IMR-90 (cell line): Measurements from ENCODE around the gene MAP1A. TPM values are rescaled to one million over a fixed set of nuclear protein-coding genes. Genes with fewer than 3 reads are reported as not detected.

Experiments
- ATAC-seq: fragments of 200-7000 bp; cut with Tn5 transposase; 2 replicates; pipeline ENCODE4 v1.9.1; 2020; ENCODE audit warnings: low read depth, mild to moderate bottlenecking, moderate library complexity
- BruUV-seq: library from RNA; stranded (reverse); fragments of 400-500 nt; replicated peaks from 2 replicates; lab custom pipeline; 2021; lab: Mats Ljungman, UMichigan
- CTCF ChIA-PET: fragments of 300-600 bp; formaldehyde crosslinking; extraction: SDS; loops from one replicate; lab custom pipeline; 2021; ENCODE audit warnings: antibody characterized with exemption; lab: Yijun Ruan, JAX
- POLR2A ChIA-PET: fragments of 300-600 bp; sonication (Branson Sonifier 250); formaldehyde crosslinking; loops from one replicate; lab custom pipeline; 2022; ENCODE audit warnings: antibody characterized with exemption; ENCODE audit not compliant: unreplicated experiment; lab: Charles Lee
- DNase-seq: peaks from one replicate; pipeline ENCODE4 v3.0.0; 2013
- H2AFZ ChIP-seq: replicated peaks from 2 replicates; pipeline ENCODE3; 2013; ENCODE audit warnings: low read length, mild to moderate bottlenecking; ENCODE audit not compliant: poor library complexity
- H2AK5ac ChIP-seq: 2 replicates; pipeline ENCODE4 v1.6.1; 2013; ENCODE audit warnings: low read depth, low read length, inconsistent platforms
- H2AK9ac ChIP-seq: replicated peaks from 2 replicates; pipeline ENCODE3; 2013; ENCODE audit warnings: mild to moderate bottlenecking, low read depth, low read length, moderate library complexity; ENCODE audit not compliant: poor library complexity
- H2BK120ac ChIP-seq: 2 replicates; pipeline ENCODE4 v1.6.1; 2013; ENCODE audit warnings: low read depth, low read length, inconsistent platforms
- H2BK15ac ChIP-seq: 3 replicates; pipeline ENCODE4 v1.6.1; 2013; ENCODE audit warnings: low read depth, low read length, inconsistent platforms
- H2BK20ac ChIP-seq: 2 replicates; pipeline ENCODE4 v1.6.1; 2013; ENCODE audit warnings: low read depth, mild to moderate bottlenecking, inconsistent platforms, low read length, moderate library complexity
- H2BK5ac ChIP-seq: 2 replicates; pipeline ENCODE4 v1.6.1; 2013; ENCODE audit warnings: mild to moderate bottlenecking, low read depth, low read length, inconsistent platforms; ENCODE audit not compliant: poor library complexity, severe bottlenecking
- H3K14ac ChIP-seq: replicated peaks from 2 replicates; pipeline ENCODE4 v1.6.1; 2013; ENCODE audit warnings: low read depth, low read length, inconsistent platforms
- H3K18ac ChIP-seq: 2 replicates; pipeline ENCODE4 v1.6.1; 2013; ENCODE audit warnings: low read depth, low read length, control low read depth
- H3K23ac ChIP-seq: 2 replicates; pipeline ENCODE4 v1.6.1; 2013; ENCODE audit warnings: low read depth, low read length, inconsistent platforms
- H3K27ac ChIP-seq: 2 replicates; pipeline ENCODE4 v1.5.1; 2013; ENCODE audit warnings: mild to moderate bottlenecking, control low read depth, low read length; ENCODE audit not compliant: insufficient read depth
- H3K27me3 ChIP-seq: 2 replicates; pipeline ENCODE4 v1.6.1; 2013; ENCODE audit warnings: low read length; ENCODE audit not compliant: control insufficient read depth, insufficient read depth
- H3K36me3 ChIP-seq: 2 replicates; pipeline ENCODE4 v1.6.1; 2013; ENCODE audit warnings: low read length, mixed read lengths; ENCODE audit not compliant: control insufficient read depth, insufficient read depth
- H3K4ac ChIP-seq: 2 replicates; pipeline ENCODE4 v1.6.1; 2013; ENCODE audit warnings: low read depth, low read length, inconsistent platforms
- H3K4me1 ChIP-seq: 2 replicates; pipeline ENCODE4 v1.6.1; 2013; ENCODE audit warnings: low read length, mixed read lengths; ENCODE audit not compliant: control insufficient read depth, insufficient read depth
- H3K4me2 ChIP-seq: 2 replicates; pipeline ENCODE4 v1.6.1; 2013; ENCODE audit warnings: low read depth, mild to moderate bottlenecking, control low read depth, low read length, moderate library complexity
- H3K4me3 ChIP-seq: 2 replicates; pipeline ENCODE4 v1.5.1; 2013; ENCODE audit warnings: low read depth, mild to moderate bottlenecking, control low read depth, low read length, moderate library complexity; ENCODE audit not compliant: insufficient read depth
- H3K56ac ChIP-seq: 2 replicates; pipeline ENCODE4 v1.6.1; 2013; ENCODE audit warnings: low read length, inconsistent platforms; ENCODE audit not compliant: insufficient read depth; ENCODE audit errors: extremely low read depth
- H3K79me1 ChIP-seq, 2 experiments: 2 replicates each; pipeline ENCODE4 v1.6.1; 2013; ENCODE audit warnings: low read length in 2 of 2, inconsistent platforms in 1 of 2, low read depth in 1 of 2
- H3K9ac ChIP-seq: 2 replicates; pipeline ENCODE4 v1.6.1; 2013; ENCODE audit warnings: low read depth, low read length, control low read depth
- H3K9me1 ChIP-seq: 2 replicates; pipeline ENCODE4 v1.6.1; 2013; ENCODE audit warnings: low read length, inconsistent platforms; ENCODE audit not compliant: insufficient read depth
- H3K9me3 ChIP-seq: 2 replicates; pipeline ENCODE4 v1.6.1; 2013; ENCODE audit warnings: low read length; ENCODE audit not compliant: control insufficient read depth, insufficient read depth
- H4K20me1 ChIP-seq: 2 replicates; pipeline ENCODE4 v1.6.1; 2013; ENCODE audit warnings: low read length, inconsistent platforms; ENCODE audit not compliant: insufficient read depth
- H4K5ac ChIP-seq: 2 replicates; pipeline ENCODE4 v1.6.1; 2013; ENCODE audit warnings: mild to moderate bottlenecking, low read depth, low read length, control low read depth
- H4K8ac ChIP-seq, 2 experiments: 2 replicates each; pipeline ENCODE4 v1.6.1; 2013; ENCODE audit warnings: low read depth in 2 of 2, low read length in 2 of 2, control low read depth in 1 of 2, inconsistent platforms in 1 of 2
- H4K91ac ChIP-seq: 2 replicates; pipeline ENCODE4 v1.6.1; 2013; ENCODE audit warnings: low read depth, low read length, inconsistent platforms; ENCODE audit not compliant: insufficient read depth
- BHLHE40 ChIP-seq: fragments of 150-350 bp; IDR thresholded peaks from 2 replicates; pipeline ENCODE4 v1.6.1; 2016; ENCODE audit warnings: mild to moderate bottlenecking, low read depth, low read length
- CEBPB ChIP-seq: IDR thresholded peaks from 2 replicates; pipeline ENCODE4 v1.6.1; 2012; ENCODE audit warnings: low read depth, low read length, improper control_type of control experiment
- CHD1 ChIP-seq: IDR thresholded peaks from 2 replicates; pipeline ENCODE4 v1.6.1; 2012; ENCODE audit warnings: low read depth, low read length, improper control_type of control experiment
- FOS ChIP-seq: fragments of 150-350 bp; IDR thresholded peaks from 2 replicates; pipeline ENCODE4 v1.6.1; 2016; ENCODE audit warnings: low read depth, low read length
- MAFK ChIP-seq: IDR thresholded peaks from 2 replicates; pipeline ENCODE4 v1.6.1; 2012; ENCODE audit warnings: low read depth, low read length, improper control_type of control experiment
- MAZ ChIP-seq: IDR thresholded peaks from 2 replicates; pipeline ENCODE4 v1.6.1; 2012; ENCODE audit warnings: low read depth, mild to moderate bottlenecking, low read length, improper control_type of control experiment, moderate library complexity, borderline replicate concordance
- MXI1 ChIP-seq: IDR thresholded peaks from 2 replicates; pipeline ENCODE4 v1.6.1; 2012; ENCODE audit warnings: low read depth, mild to moderate bottlenecking, low read length, moderate library complexity, borderline replicate concordance
- NFE2L2 ChIP-seq: fragments of 150-350 bp; IDR thresholded peaks from 2 replicates; pipeline ENCODE4 v1.6.1; 2016; ENCODE audit warnings: low read depth, mild to moderate bottlenecking, low read length
- POLR2A ChIP-seq: IDR thresholded peaks from 2 replicates; pipeline ENCODE4 v1.6.1; 2012; ENCODE audit warnings: mild to moderate bottlenecking, low read depth, low read length
- RAD21 ChIP-seq: IDR thresholded peaks from 2 replicates; pipeline ENCODE4 v1.6.1; 2012; ENCODE audit warnings: low read length, improper control_type of control experiment
- RCOR1 ChIP-seq: IDR thresholded peaks from 2 replicates; pipeline ENCODE4 v1.6.1; 2012; ENCODE audit warnings: mild to moderate bottlenecking, low read length, improper control_type of control experiment; ENCODE audit not compliant: insufficient replicate concordance
- RFX5 ChIP-seq: IDR thresholded peaks from 2 replicates; pipeline ENCODE4 v1.8.0; 2012; ENCODE audit warnings: low read depth, mild to moderate bottlenecking, low read length, moderate library complexity
- SMC3 ChIP-seq: fragments of 150-350 bp; IDR thresholded peaks from 2 replicates; pipeline ENCODE4 v1.6.1; 2016; ENCODE audit warnings: low read depth, mild to moderate bottlenecking, antibody characterized with exemption, low read length, moderate library complexity
- WGBS, 2 experiments: methylation state at CpG; one replicate each; pipeline versions ENCODE4 v1.1.5 to v1.1.7; 2013; ENCODE audit warnings: missing lambda C conversion rate in 2 of 2; ENCODE audit not compliant: insufficient read length in 1 of 2; ENCODE audit errors: extremely low coverage in 2 of 2; 5-methylcytosine and 5-hydroxymethylcytosine counted together
- dilution Hi-C: fragments of 300-500 bp; cut with HindIII; formaldehyde crosslinking; loops from one replicate; pipeline ENCODE4 v1.14.3; 2018; ENCODE audit warnings: low sequenced_read_pairs; ENCODE audit not compliant: unreplicated experiment
- in situ Hi-C: fragments of 300-500 bp; cut with MboI; formaldehyde crosslinking; loops from 3 replicates; pipeline ENCODE4 v1.14.3; 2019; ENCODE audit warnings: low sequenced_read_pairs, inconsistent platforms, mixed read lengths
- intact Hi-C: fragments of 100-400 bp; cut with micrococcal nuclease; formaldehyde crosslinking; loops from 2 replicates; pipeline ENCODE4 v1.10.0; 2022
- polyA plus RNA-seq, 3 experiments: library from polyadenylated mRNA; depleted of rRNA; stranded (reverse); fragments of >200 nt; gene quantifications; 2 replicates each; pipeline ENCODE4 v1.2.3, GENCODE V29; 2012; ENCODE audit warnings: low replicate concordance in 1 of 3
- total RNA-seq: library from RNA; depleted of rRNA; stranded (reverse); fragments of >200 nt; gene quantifications from 2 replicates; pipeline ENCODE4 v1.2.3, GENCODE V29; 2012
- TF ChIP-seq, protein P1 (sequence below): conservative IDR thresholded peaks from 2 replicates; pipeline ENCODE4 v1.5.1; 2012; ENCODE audit warnings: mild to moderate bottlenecking, low read depth, low read length, improper control_type of control experiment
- TF ChIP-seq, protein P2 (sequence below): fragments of 150-350 bp; IDR thresholded peaks from 2 replicates; pipeline ENCODE4 v1.6.1; 2017; ENCODE audit warnings: mild to moderate bottlenecking, antibody characterized with exemption, low read length, low read depth
- TF ChIP-seq, protein P3 (sequence below): fragments of 150-350 bp; IDR thresholded peaks from 2 replicates; pipeline ENCODE4 v1.6.1; 2016; ENCODE audit warnings: low read depth, mild to moderate bottlenecking, low read length, moderate library complexity, borderline replicate concordance

MAP1A gene
- total and polyA plus RNA-seq, 2 of the 4 experiments (the other 2 are of a cell fraction) = 28.7 to 48.2 TPM

DNA sequence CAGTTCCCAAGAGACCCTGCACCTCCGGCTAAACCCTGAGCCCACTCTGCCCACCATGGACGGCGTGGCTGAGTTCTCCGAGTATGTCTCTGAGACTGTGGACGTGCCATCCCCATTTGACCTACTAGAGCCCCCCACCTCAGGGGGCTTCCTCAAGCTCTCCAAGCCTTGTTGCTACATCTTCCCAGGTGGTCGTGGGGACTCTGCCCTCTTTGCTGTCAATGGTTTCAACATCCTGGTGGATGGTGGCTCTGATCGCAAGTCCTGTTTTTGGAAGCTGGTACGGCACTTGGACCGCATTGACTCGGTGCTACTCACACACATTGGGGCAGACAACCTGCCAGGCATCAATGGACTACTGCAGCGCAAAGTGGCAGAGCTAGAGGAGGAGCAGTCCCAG lies 4.0 kb downstream of the MAP1A start:
- Histone ChIP-seq H2BK5ac (no peak overlapping the region), H3K9me1 (peaks cover 46% of the 10 kb centered on the region), H4K91ac (no peak overlapping the region), H2AK9ac (no peak overlapping the region), H3K4me2 (no peak overlapping the region), H3K9me3 (no peaks in the 10 kb centered on the region), H3K56ac (no peak overlapping the region), H3K23ac (no peak overlapping the region), H3K79me1 (peaks cover 36 to 97% of the 10 kb centered on the region in 2 experiments), H2AK5ac (no peak overlapping the region), H3K27me3 (no peaks in the 10 kb centered on the region), H3K18ac (no peak overlapping the region), H3K14ac (no peak overlapping the region), H4K5ac (no peak overlapping the region), H3K9ac (no peak overlapping the region), H3K27ac (no peak overlapping the region), H3K36me3 (peaks cover 55% of the 10 kb centered on the region), H3K4ac (no peak overlapping the region), H3K4me3 (no peak overlapping the region), H2AFZ (no peak overlapping the region), H2BK15ac (no peak overlapping the region), H2BK20ac (no peak overlapping the region), H4K8ac (no peak overlapping the region), H3K4me1 (peaks cover 7% of the 10 kb centered on the region; the same call in 1 of the 2 replicates), H4K20me1 (peaks cover 63% of the 10 kb centered on the region), H2BK120ac (no peak overlapping the region)
- ATAC-seq = no peak
- WGBS, 2 experiments = 92% methylated on average over 5 of the region's 11 CpGs; no CpG with 5 or more reads in 1 of the 2 experiments
- BruUV-seq = no TSS peak
- intact Hi-C loops = no loop called here
- POLR2A ChIA-PET = no interaction called here
- in situ Hi-C loops = no loop called here
- CTCF ChIA-PET = no interaction called here
- dilution Hi-C loops = no loop called here
- TF ChIP-seq CEBPB = no peak
- no peak for TF ChIP-seq MAFK
- TF ChIP-seq BHLHE40 = no peak
- TF ChIP-seq, protein P1, sequence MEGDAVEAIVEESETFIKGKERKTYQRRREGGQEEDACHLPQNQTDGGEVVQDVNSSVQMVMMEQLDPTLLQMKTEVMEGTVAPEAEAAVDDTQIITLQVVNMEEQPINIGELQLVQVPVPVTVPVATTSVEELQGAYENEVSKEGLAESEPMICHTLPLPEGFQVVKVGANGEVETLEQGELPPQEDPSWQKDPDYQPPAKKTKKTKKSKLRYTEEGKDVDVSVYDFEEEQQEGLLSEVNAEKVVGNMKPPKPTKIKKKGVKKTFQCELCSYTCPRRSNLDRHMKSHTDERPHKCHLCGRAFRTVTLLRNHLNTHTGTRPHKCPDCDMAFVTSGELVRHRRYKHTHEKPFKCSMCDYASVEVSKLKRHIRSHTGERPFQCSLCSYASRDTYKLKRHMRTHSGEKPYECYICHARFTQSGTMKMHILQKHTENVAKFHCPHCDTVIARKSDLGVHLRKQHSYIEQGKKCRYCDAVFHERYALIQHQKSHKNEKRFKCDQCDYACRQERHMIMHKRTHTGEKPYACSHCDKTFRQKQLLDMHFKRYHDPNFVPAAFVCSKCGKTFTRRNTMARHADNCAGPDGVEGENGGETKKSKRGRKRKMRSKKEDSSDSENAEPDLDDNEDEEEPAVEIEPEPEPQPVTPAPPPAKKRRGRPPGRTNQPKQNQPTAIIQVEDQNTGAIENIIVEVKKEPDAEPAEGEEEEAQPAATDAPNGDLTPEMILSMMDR = no peak
- no peak for TF ChIP-seq RFX5
- no peak for TF ChIP-seq RAD21
- TF ChIP-seq, protein P2, sequence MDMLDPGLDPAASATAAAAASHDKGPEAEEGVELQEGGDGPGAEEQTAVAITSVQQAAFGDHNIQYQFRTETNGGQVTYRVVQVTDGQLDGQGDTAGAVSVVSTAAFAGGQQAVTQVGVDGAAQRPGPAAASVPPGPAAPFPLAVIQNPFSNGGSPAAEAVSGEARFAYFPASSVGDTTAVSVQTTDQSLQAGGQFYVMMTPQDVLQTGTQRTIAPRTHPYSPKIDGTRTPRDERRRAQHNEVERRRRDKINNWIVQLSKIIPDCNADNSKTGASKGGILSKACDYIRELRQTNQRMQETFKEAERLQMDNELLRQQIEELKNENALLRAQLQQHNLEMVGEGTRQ = no peak
- TF ChIP-seq SMC3 = no peak
- TF ChIP-seq MXI1 = no peak
- TF ChIP-seq RCOR1 = no peak
- no peak for TF ChIP-seq CHD1
- no peak for TF ChIP-seq FOS
- no peak for TF ChIP-seq MAZ
- TF ChIP-seq NFE2L2 = no peak
- no peak for TF ChIP-seq POLR2A
- TF ChIP-seq, protein P3, sequence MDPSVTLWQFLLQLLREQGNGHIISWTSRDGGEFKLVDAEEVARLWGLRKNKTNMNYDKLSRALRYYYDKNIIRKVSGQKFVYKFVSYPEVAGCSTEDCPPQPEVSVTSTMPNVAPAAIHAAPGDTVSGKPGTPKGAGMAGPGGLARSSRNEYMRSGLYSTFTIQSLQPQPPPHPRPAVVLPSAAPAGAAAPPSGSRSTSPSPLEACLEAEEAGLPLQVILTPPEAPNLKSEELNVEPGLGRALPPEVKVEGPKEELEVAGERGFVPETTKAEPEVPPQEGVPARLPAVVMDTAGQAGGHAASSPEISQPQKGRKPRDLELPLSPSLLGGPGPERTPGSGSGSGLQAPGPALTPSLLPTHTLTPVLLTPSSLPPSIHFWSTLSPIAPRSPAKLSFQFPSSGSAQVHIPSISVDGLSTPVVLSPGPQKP = no peak
- no peak for DNase-seq
